Measurements from ENCODE around the gene NREP.

NREP gene

DNA sequence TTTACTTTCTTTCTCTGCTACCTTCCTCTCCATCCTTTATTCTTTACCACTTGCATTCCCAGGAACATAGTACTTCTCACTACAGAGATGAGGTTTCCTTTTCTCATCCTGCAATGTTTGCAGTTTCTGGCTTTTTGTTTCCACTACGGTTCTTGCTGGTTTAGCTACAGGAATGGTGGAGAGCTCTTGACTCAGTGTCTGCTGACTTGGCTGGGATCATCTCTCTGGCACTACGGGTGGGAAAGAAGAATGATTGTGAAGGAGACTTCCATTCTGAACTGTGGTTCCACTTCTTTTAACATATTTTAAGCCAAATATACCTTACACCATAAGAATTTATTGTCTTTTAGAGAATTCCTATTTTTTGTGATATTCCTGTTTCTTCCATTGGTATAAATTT, 65.1 kb downstream of the NREP start:
- no peak for DNase-seq

DNA sequence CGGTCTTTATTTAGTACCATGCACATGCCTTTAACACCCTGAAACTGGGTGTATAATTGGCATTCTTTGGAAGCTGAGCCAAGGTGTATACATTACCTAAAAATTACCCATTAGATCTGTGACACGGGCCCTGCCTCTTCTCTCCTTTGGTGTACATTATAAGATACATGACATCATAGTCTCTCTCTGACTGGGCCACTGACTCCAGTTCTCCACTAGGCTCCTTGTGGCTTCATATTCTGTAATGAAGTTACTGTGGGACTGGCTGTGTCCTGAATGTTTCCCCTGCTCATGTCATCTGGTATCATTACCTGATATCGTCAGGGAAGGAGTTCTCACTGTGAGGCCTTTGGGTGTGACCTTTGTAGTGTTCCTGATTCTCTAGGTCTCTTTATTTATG, 65.5 kb downstream of the NREP start:
- no peak for DNase-seq

DNA sequence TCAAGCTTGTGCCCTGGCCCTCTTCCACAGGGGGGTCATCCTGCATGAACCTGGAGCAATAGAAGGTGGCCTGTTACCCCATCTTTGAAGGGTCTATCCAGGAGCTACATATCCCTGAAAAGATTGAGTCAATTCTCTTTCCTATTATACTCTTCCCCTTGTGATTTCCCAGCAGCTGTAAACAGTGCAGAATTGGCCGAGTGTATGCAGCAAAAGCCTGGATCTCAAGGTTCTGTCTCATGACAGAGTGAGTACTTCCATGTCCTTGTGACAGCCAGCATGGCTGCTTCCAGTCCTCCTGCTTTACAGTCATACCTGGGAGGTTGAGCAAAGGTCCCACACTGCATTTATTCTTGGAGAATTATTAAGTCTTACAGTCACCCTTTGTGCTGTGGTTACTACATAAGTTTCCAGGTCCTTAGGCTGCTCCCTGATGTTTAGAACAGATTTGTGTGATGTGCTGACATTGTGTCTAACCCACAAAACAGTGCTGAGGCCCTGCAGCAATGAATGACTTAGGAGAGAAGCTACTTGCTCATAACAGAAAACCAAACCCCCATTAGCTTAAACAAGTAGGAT, 67.5 kb downstream of the NREP start:
- DNase-seq = no peak

DNA sequence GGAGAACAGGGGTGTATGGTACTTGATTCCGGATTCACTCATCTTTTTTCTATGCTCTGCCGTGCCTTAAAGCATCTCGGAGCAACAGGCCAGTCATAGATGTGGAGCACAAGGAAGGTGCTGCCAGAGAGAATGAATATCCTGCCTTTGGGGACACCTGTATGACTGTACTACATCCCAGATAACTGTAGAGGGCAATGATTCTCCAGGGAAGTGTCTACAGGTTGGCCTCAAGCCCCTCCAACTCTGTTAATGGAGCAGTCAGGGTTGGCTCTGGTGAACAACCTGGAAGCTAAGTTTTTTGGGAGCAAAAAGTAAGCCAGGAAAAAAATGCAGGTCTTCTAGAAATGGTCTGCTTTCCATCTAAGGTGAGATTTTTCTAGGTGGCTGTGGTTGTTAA, 71.0 kb downstream of the NREP start:
- no peak for DNase-seq

DNA sequence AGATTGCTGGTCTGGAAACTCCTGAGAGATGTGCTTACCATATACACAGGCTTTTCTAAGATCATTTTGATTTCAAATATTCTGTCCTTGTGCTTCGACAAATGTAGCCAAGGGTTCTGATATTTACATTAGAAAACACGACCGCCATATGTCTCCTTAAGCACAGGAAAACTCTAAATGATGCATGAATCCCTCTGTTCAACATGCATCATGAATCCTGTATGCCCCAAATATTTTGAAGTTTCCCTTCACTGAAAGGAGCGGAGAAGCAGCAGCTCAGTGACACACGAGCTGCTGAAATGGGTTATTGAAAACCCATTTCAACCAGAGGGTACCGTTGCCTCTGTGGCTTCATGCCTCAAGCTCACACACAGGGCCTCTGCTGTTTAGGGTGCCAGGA, 74.4 kb downstream of the NREP start:
- DNase-seq = no peak

DNA sequence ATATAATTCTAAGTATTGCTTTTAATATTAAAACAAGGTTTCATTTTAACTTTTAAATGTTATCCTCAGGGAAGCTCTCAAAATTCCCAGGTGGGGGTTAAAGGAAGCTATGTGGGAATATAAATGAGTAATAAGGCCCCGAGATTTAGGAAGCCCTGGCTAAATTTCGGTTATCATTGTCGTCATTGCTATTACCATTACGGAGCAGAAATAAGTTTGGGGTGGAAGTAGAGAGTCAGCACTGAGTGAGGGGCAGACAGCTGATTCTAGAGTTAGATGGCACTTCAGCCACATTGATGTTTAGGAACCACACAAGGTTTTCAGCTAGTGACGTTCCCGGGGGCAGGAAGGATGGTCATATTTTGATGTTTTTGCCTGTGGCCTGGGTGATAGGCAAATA, 74.9 kb downstream of the NREP start:
- DNase-seq = no peak

DNA sequence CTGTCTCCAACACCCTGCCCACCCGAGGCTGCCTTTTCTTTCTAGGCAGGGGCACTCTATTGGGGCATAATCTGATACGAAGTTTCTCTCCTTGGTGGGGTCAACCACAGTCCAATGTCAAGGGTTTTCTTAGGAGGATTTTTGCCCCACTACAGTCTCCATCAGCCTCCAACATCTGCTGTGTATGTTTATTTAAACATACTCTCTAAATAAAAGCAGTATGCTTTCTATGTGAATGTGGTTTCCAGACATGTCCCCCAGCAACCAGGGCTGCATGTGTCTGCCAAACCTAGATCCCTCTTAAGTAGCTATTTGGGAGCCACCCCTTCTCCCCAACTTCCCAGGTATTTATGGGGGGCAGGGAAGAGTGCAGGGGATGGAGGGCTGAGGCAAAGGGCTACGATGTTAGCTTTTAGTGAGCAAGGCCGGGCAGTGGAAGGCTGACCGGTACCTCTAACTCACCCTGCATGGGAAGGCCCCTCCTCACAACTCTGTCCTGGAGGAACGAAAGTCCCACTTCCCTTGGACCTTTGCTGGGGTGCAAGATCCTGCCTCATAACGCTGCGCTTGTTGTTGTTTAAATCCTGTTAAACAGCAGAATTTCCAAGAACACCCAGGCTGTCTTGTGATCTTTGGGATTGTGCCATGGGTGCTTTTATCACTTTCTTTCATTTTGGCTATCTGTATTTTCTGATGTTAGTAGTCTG, 75.4 kb downstream of the NREP start:
- DNase-seq = no peak

DNA sequence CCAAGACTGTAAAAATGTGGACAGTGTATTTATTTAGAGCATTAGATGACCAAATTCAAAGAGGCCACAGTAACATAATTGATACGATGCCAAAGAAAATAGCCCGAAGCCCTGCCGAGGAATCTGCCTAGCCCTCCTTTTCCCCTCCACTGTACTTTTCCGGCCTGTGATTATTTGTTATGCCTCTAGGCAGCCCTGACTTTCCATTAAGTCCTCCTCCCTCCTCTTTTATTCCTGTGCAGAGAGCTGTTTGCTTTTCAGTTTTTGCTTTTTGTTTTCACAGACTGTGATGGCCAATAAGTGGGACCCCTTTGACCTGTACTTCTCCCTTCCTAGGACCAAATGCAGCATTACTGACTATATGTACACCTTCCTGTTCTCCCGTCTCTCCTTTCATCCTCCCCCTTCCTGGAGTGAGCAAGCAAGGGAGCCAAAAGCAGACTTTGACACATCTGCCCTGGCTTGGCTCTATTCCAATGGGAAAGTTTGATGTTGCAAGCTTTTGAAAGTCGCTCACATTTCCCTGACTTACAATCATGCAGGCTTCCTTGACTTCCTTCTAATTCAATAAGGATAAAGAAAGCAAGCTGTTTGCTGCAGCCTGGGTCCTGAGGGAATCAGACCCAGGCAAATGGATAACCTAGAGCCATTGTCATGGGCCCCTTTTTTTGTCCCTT, 76.1 kb downstream of the NREP start:
- DNase-seq = no peak

DNA sequence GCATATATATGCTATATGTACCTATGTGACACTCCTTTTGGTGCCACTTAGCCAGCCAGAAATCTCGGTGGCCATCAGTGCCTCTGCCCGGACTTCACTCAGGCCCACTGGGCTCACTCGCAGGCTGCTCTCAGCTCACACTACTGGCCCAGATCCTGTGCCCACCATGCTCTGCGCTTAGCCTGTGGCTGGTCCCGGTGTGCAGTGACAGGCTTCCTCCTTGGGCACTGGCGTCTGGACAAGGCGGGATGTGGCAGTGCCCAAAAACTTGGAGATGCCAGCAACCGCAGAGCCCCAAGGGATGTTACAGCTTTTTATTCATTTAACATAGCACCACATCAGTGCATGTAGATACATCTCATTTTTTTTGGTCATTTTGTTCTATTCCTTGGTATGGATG, 77.4 kb downstream of the NREP start:
- DNase-seq = no peak

All from OCI-M1 (cell line).